Activated naive CD8-positive, alpha-beta T cell (primary cell): ENCODE results near the gene BPGM.
"Not testable (repeated sequence)": the region's sequence is repeated elsewhere in the genome, so short reads cannot be mapped to it uniquely, and the experiment has no call there.

Source experiments
- H3K27ac Mint-ChIP-seq: one replicate; pipeline ENCODE4 v1.8.0; 2021; ENCODE audit warnings: mixed read lengths
- H3K27me3 Mint-ChIP-seq: one replicate; pipeline ENCODE4 v1.8.0; 2021; ENCODE audit warnings: mixed read lengths
- H3K36me3 Mint-ChIP-seq: one replicate; pipeline ENCODE4 v1.8.0; 2021; ENCODE audit warnings: mixed read lengths
- H3K4me1 Mint-ChIP-seq: one replicate; pipeline ENCODE4 v1.8.0; 2021; ENCODE audit warnings: low read depth, mixed read lengths
- H3K4me3 Mint-ChIP-seq: one replicate; pipeline ENCODE4 v1.8.0; 2021; ENCODE audit warnings: mild to moderate bottlenecking, mixed read lengths
- H3K9me3 Mint-ChIP-seq: one replicate; pipeline ENCODE4 v1.8.0; 2021; ENCODE audit warnings: low read depth, mixed read lengths

Gene BPGM

GRCh38 chr7:134641981-134642380, 4.7 kb upstream of the BPGM start:
- not testable (repeated sequence) for H3K27me3 Mint-ChIP-seq, H3K4me3 Mint-ChIP-seq, H3K9me3 Mint-ChIP-seq, H3K36me3 Mint-ChIP-seq
- Mint-ChIP-seq H3K27ac (peak overlapping the region; percentile 80), H3K4me1 (peaks cover 20% of the 10 kb centered on the region)

GRCh38 chr7:134643131-134643530, 3.5 kb upstream of the BPGM start:
- no peak overlapping the region for H3K4me3 Mint-ChIP-seq
- H3K9me3 Mint-ChIP-seq: no peaks in the 10 kb centered on the region
- peaks cover 13% of the 10 kb centered on the region for H3K4me1 Mint-ChIP-seq
- H3K36me3 Mint-ChIP-seq: no peaks in the 10 kb centered on the region
- H3K27me3 Mint-ChIP-seq: no peaks in the 10 kb centered on the region
- peak overlapping the region; percentile 65 for H3K27ac Mint-ChIP-seq

- Mint-ChIP-seq H3K27me3 (no peaks in the 10 kb centered on the region), H3K27ac (no peak overlapping the region), H3K9me3 (no peaks in the 10 kb centered on the region)
Observed at GRCh38 chr7:134645478-134645877, 1.2 kb upstream of the BPGM start.

GRCh38 chr7:134645935-134646334, 718 bp upstream of the BPGM start:
- H3K27me3 Mint-ChIP-seq: no peaks in the 10 kb centered on the region
- peaks cover 10% of the 10 kb centered on the region for H3K36me3 Mint-ChIP-seq
- peaks cover 25% of the 10 kb centered on the region for H3K4me1 Mint-ChIP-seq
- H3K9me3 Mint-ChIP-seq: no peaks in the 10 kb centered on the region
- H3K4me3 Mint-ChIP-seq: no peak overlapping the region
- H3K27ac Mint-ChIP-seq: no peak overlapping the region

More at GRCh38 chr7:134645478-134645877, 1.2 kb upstream of the BPGM start:
- H3K4me3 Mint-ChIP-seq: no peak overlapping the region
- peaks cover 27% of the 10 kb centered on the region for H3K4me1 Mint-ChIP-seq
- peaks cover 10% of the 10 kb centered on the region for H3K36me3 Mint-ChIP-seq

- Mint-ChIP-seq H3K4me3 (no peak overlapping the region), H3K4me1 (peaks cover 35% of the 10 kb centered on the region), H3K27ac (peak overlapping the region; percentile 73), H3K9me3 (no peaks in the 10 kb centered on the region), H3K36me3 (peaks cover 13% of the 10 kb centered on the region), H3K27me3 (no peaks in the 10 kb centered on the region)
Observed at GRCh38 chr7:134648456-134648855, 1.8 kb downstream of the BPGM start.

- Mint-ChIP-seq H3K27me3 (no peaks in the 10 kb centered on the region), H3K27ac (peak overlapping the region; percentile 31), H3K9me3 (no peaks in the 10 kb centered on the region), H3K4me3 (peak overlapping the region; percentile 73), H3K4me1 (peaks cover 43% of the 10 kb centered on the region), H3K36me3 (peaks cover 13% of the 10 kb centered on the region)
Observed at GRCh38 chr7:134649226-134649775, 2.6 kb downstream of the BPGM start.

- Mint-ChIP-seq H3K36me3 (peaks cover 25% of the 10 kb centered on the region), H3K27ac (no peak overlapping the region), H3K27me3 (no peaks in the 10 kb centered on the region), H3K4me1 (peaks cover 52% of the 10 kb centered on the region), H3K4me3 (no peak overlapping the region), H3K9me3 (peaks cover 4% of the 10 kb centered on the region)
Observed at GRCh38 chr7:134651991-134652390, 5.3 kb downstream of the BPGM start.

GRCh38 chr7:134654104-134654775, 7.6 kb downstream of the BPGM start:
- Mint-ChIP-seq H3K27me3 (no peaks in the 10 kb centered on the region), H3K36me3 (peaks cover 23% of the 10 kb centered on the region), H3K9me3 (peaks cover 4% of the 10 kb centered on the region), H3K4me1 (peaks cover 54% of the 10 kb centered on the region), H3K27ac (peak overlapping the region; percentile 79), H3K4me3 (peak overlapping the region; percentile 33)

- Mint-ChIP-seq H3K36me3 (peaks cover 26% of the 10 kb centered on the region), H3K4me1 (peaks cover 50% of the 10 kb centered on the region)
Observed at GRCh38 chr7:134657526-134657925, 10.9 kb downstream of the BPGM start.

GRCh38 chr7:134660242-134660785, 13.7 kb downstream of the BPGM start:
- Mint-ChIP-seq H3K27me3 (no peaks in the 10 kb centered on the region), H3K4me1 (peaks cover 39% of the 10 kb centered on the region), H3K27ac (no peak overlapping the region), H3K4me3 (no peak overlapping the region), H3K9me3 (peaks cover 5% of the 10 kb centered on the region), H3K36me3 (peaks cover 29% of the 10 kb centered on the region)

More at GRCh38 chr7:134657526-134657925, 10.9 kb downstream of the BPGM start:
- H3K9me3 Mint-ChIP-seq: peaks cover 4% of the 10 kb centered on the region
- H3K27ac Mint-ChIP-seq: no peak overlapping the region
- H3K27me3 Mint-ChIP-seq: no peaks in the 10 kb centered on the region
- no peak overlapping the region for H3K4me3 Mint-ChIP-seq

GRCh38 chr7:134660961-134661376, 14.3 kb downstream of the BPGM start:
- H3K36me3 Mint-ChIP-seq: peaks cover 27% of the 10 kb centered on the region
- H3K4me3 Mint-ChIP-seq: no peak overlapping the region
- H3K4me1 Mint-ChIP-seq: peaks cover 39% of the 10 kb centered on the region
- peaks cover 5% of the 10 kb centered on the region for H3K9me3 Mint-ChIP-seq
- H3K27me3 Mint-ChIP-seq: no peaks in the 10 kb centered on the region
- H3K27ac Mint-ChIP-seq: no peak overlapping the region

- H3K36me3 Mint-ChIP-seq: peaks cover 32% of the 10 kb centered on the region
- H3K4me1 Mint-ChIP-seq: peaks cover 45% of the 10 kb centered on the region
- no peaks in the 10 kb centered on the region for H3K27me3 Mint-ChIP-seq
- no peak overlapping the region for H3K4me3 Mint-ChIP-seq
- H3K27ac Mint-ChIP-seq: no peak overlapping the region
- peaks cover 5% of the 10 kb centered on the region for H3K9me3 Mint-ChIP-seq
Observed at GRCh38 chr7:134662166-134662870, 15.7 kb downstream of the BPGM start.

- Mint-ChIP-seq H3K4me3 (no peak overlapping the region), H3K9me3 (peaks cover 5% of the 10 kb centered on the region), H3K36me3 (peaks cover 32% of the 10 kb centered on the region), H3K27ac (no peak overlapping the region), H3K4me1 (peaks cover 47% of the 10 kb centered on the region), H3K27me3 (no peaks in the 10 kb centered on the region)
Observed at GRCh38 chr7:134662871-134663205, 16.2 kb downstream of the BPGM start.

GRCh38 chr7:134665045-134665444, 18.4 kb downstream of the BPGM start:
- H3K9me3 Mint-ChIP-seq, H3K27ac Mint-ChIP-seq, H3K4me3 Mint-ChIP-seq, H3K27me3 Mint-ChIP-seq: not testable (repeated sequence)
- peaks cover 60% of the 10 kb centered on the region for H3K4me1 Mint-ChIP-seq
- peaks cover 30% of the 10 kb centered on the region for H3K36me3 Mint-ChIP-seq

- H3K27me3 Mint-ChIP-seq: no peaks in the 10 kb centered on the region
- H3K27ac Mint-ChIP-seq: peak overlapping the region; percentile 98
- peaks cover 21% of the 10 kb centered on the region for H3K36me3 Mint-ChIP-seq
- peak overlapping the region; percentile 56 for H3K4me3 Mint-ChIP-seq
- peaks cover 5% of the 10 kb centered on the region for H3K9me3 Mint-ChIP-seq
- peaks cover 63% of the 10 kb centered on the region for H3K4me1 Mint-ChIP-seq
Observed at GRCh38 chr7:134667899-134668298, 21.2 kb downstream of the BPGM start.
